Measurements from ENCODE around the gene KCNJ9. TPM values are rescaled to one million over a fixed set of nuclear protein-coding genes. Genes with fewer than 3 reads are reported as not detected.

Gene KCNJ9
- total and polyA plus RNA-seq, 10 of the 15 experiments (the other 5 are each of a cell fraction or from before 2014, with no cell fraction given): 0.12 TPM; not detected in 9

DNA sequence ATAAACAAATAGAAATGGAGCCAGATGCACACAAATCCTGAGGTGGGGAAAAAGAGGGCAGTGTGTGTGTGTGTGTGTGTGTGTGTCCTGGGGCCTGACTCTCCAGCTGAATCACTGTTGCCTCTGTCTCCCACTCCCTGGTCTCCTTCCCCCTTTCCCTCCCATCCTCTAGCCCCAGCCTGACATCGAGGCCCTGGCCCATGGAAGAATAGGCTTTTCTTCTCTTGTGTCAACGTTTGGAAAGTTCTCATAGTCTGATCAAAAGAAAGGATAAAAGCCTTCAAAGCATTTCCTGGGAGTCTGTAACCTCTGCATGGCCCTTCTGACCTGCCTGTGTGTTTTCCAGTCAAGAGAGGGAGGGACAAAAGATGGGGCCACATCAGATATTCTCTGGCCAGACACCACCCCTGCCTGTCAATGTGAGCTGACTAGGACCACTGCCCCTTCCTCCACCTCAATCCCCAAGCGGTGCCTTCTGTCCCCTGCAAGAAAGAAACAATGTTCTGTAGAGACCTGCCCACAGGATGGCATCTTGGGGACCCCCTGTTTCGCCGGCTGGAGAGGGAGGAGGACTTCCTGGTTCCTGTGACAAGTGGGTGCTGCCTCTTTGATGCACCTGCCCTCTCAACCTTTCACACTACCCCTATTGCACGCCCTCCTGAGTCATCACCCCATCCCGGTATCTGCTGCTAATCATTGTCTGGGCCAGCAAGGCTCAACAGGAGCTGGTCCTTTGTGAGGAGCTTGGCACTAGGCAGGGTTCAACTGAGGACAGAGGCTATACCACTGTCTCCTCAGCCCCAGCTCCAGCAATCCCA is 27.6 kb upstream of the KCNJ9 start:
- TF ChIP-seq LARP7 (IDR thresholded peaks at IDR 0.05) (no peak), SREBF2 (IDR thresholded peaks at IDR 0.05; ENCODE audit: low read length) (no peak), SIN3A (IDR thresholded peaks at IDR 0.05; ENCODE audit: low read depth, low read length) (no peak), BCL11A (IDR thresholded peaks at IDR 0.05; ENCODE audit: low read depth, low read length) (no peak), SUZ12 (IDR thresholded peaks at IDR 0.05; ENCODE audit: unreplicated experiment) (no peak), POLR2AphosphoS5 (IDR thresholded peaks at IDR 0.05; ENCODE audit: low read length) (no peak), NFYA (IDR thresholded peaks at IDR 0.05; ENCODE audit: borderline replicate concordance, low read depth, low read length) (no peak), RELA (IDR thresholded peaks at IDR 0.05; ENCODE audit: borderline replicate concordance, partially characterized antibody) (no peak)
- TF ChIP-seq, protein P1, sequence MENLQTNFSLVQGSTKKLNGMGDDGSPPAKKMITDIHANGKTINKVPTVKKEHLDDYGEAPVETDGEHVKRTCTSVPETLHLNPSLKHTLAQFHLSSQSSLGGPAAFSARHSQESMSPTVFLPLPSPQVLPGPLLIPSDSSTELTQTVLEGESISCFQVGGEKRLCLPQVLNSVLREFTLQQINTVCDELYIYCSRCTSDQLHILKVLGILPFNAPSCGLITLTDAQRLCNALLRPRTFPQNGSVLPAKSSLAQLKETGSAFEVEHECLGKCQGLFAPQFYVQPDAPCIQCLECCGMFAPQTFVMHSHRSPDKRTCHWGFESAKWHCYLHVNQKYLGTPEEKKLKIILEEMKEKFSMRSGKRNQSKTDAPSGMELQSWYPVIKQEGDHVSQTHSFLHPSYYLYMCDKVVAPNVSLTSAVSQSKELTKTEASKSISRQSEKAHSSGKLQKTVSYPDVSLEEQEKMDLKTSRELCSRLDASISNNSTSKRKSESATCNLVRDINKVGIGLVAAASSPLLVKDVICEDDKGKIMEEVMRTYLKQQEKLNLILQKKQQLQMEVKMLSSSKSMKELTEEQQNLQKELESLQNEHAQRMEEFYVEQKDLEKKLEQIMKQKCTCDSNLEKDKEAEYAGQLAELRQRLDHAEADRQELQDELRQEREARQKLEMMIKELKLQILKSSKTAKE (IDR thresholded peaks at IDR 0.05; ENCODE audit: low read depth, poor library complexity, severe bottlenecking): no peak
- ChIA-PET POLR2A (interaction anchor here (0.6 kb wide), 1 partner anchor 28 kb away, joined by 3 read pairs; the partner anchor contains the start of gene KCNJ9), SMC1A (ENCODE audit: uncharacterized antibody, unreplicated experiment) (interaction anchor here (0.8 to 1.2 kb wide), 3 partner anchors 21 to 25 kb away, joined by 3 to 4 read pairs (median 4); no protein-coding TSS in a partner anchor), CTCF (interaction anchor here (2.0 to 49.8 kb wide), 2 partner anchors 8 to 31 kb away, joined by 10 to 1035 read pairs; partner anchors contain the start of genes IGSF8, KCNJ10 and KCNJ9), RAD21 (ENCODE audit: unreplicated experiment) (no interaction called here)
- Histone ChIP-seq H3K9ac (ENCODE audit: control insufficient read depth, insufficient read depth, low read length) (no peak overlapping the region), H3K79me2 (ENCODE audit: control insufficient read depth, insufficient read depth, low read length) (no peaks in the 10 kb centered on the region), H3K4me3 (no peak overlapping the region), H3K4me1 (ENCODE audit: control insufficient read depth, insufficient read depth, low read length) (no peaks in the 10 kb centered on the region), H3K27ac (ENCODE audit: control insufficient read depth, insufficient read depth) (no peak overlapping the region), H3K27me3 (replicated peaks in 1 of 2; ENCODE audit: control insufficient read depth in 2 of 2, insufficient read depth in 2 of 2, low read length in 1 of 2) (peaks cover 3 to 8% of the 10 kb centered on the region in 2 experiments), H2AFZ (ENCODE audit: control insufficient read depth, low read depth, low read length) (no peak overlapping the region), H4K20me1 (ENCODE audit: control insufficient read depth, insufficient read depth) (no peaks in the 10 kb centered on the region), H3K4me2 (ENCODE audit: control insufficient read depth, insufficient read depth) (no peak overlapping the region), H3K36me3 (ENCODE audit: control insufficient read depth in 2 of 2, insufficient read depth in 2 of 2, low read length in 1 of 2) (no peaks in the 10 kb centered on the region), H3K9me3 (replicated peaks; ENCODE audit: control insufficient read depth, insufficient read depth, low read length) (no peaks in the 10 kb centered on the region)
- 2% methylated on average over 7 of the region's 7 CpGs for WGBS (ENCODE audit: insufficient coverage, insufficient replicate concordance, low lambda C conversion rate, missing lambda C conversion rate)
- ATAC-seq (no peak), DNase-seq (ENCODE audit: low read depth, low spot score) (no peak), FAIRE-seq (no peak)
- BruUV-seq (replicated peaks): no TSS peak
- intact Hi-C loops (cut with micrococcal nuclease; ENCODE audit: unreplicated experiment): no loop called here
- in situ Hi-C loops (cut with MboI): no loop called here
